ENCODE measurements around the gene LPAR6.

LPAR6 gene

GRCh38 chr13:48383384-48383783, 29.5 kb downstream of the LPAR6 start:
- TF ChIP-seq, protein P1, sequence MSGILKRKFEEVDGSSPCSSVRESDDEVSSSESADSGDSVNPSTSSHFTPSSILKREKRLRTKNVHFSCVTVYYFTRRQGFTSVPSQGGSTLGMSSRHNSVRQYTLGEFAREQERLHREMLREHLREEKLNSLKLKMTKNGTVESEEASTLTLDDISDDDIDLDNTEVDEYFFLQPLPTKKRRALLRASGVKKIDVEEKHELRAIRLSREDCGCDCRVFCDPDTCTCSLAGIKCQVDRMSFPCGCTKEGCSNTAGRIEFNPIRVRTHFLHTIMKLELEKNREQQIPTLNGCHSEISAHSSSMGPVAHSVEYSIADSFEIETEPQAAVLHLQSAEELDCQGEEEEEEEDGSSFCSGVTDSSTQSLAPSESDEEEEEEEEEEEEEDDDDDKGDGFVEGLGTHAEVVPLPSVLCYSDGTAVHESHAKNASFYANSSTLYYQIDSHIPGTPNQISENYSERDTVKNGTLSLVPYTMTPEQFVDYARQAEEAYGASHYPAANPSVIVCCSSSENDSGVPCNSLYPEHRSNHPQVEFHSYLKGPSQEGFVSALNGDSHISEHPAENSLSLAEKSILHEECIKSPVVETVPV (CRISPR knock-in tag; IDR thresholded peaks at IDR 0.05) = no peak
- TF ChIP-seq RARB (CRISPR knock-in tag; IDR thresholded peaks at IDR 0.05) = no peak
- TF ChIP-seq SNAI2 (CRISPR knock-in tag; IDR thresholded peaks at IDR 0.05) = no peak
- no peak for TF ChIP-seq ZC3H10 (CRISPR knock-in tag; IDR thresholded peaks at IDR 0.05)
- no peak for TF ChIP-seq GLIS3 (CRISPR knock-in tag; IDR thresholded peaks at IDR 0.05)
- TF ChIP-seq, protein P2, sequence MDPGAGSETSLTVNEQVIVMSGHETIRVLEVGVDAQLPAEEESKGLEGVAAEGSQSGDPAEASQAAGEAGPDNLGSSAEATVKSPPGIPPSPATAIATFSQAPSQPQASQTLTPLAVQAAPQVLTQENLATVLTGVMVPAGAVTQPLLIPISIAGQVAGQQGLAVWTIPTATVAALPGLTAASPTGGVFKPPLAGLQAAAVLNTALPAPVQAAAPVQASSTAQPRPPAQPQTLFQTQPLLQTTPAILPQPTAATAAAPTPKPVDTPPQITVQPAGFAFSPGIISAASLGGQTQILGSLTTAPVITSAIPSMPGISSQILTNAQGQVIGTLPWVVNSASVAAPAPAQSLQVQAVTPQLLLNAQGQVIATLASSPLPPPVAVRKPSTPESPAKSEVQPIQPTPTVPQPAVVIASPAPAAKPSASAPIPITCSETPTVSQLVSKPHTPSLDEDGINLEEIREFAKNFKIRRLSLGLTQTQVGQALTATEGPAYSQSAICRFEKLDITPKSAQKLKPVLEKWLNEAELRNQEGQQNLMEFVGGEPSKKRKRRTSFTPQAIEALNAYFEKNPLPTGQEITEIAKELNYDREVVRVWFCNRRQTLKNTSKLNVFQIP (CRISPR knock-in tag; IDR thresholded peaks at IDR 0.05; ENCODE audit: borderline replicate concordance, low read depth) = no peak
- TF ChIP-seq ZNF70 (CRISPR knock-in tag; IDR thresholded peaks at IDR 0.05) = no peak
- TF ChIP-seq ZFP30 (CRISPR knock-in tag; IDR thresholded peaks at IDR 0.05) = no peak
- no peak for TF ChIP-seq TCF4 (CRISPR knock-in tag; IDR thresholded peaks at IDR 0.05; ENCODE audit: borderline replicate concordance)
- no peak for TF ChIP-seq OSR1 (CRISPR knock-in tag; IDR thresholded peaks at IDR 0.05)
- TF ChIP-seq, protein P3, sequence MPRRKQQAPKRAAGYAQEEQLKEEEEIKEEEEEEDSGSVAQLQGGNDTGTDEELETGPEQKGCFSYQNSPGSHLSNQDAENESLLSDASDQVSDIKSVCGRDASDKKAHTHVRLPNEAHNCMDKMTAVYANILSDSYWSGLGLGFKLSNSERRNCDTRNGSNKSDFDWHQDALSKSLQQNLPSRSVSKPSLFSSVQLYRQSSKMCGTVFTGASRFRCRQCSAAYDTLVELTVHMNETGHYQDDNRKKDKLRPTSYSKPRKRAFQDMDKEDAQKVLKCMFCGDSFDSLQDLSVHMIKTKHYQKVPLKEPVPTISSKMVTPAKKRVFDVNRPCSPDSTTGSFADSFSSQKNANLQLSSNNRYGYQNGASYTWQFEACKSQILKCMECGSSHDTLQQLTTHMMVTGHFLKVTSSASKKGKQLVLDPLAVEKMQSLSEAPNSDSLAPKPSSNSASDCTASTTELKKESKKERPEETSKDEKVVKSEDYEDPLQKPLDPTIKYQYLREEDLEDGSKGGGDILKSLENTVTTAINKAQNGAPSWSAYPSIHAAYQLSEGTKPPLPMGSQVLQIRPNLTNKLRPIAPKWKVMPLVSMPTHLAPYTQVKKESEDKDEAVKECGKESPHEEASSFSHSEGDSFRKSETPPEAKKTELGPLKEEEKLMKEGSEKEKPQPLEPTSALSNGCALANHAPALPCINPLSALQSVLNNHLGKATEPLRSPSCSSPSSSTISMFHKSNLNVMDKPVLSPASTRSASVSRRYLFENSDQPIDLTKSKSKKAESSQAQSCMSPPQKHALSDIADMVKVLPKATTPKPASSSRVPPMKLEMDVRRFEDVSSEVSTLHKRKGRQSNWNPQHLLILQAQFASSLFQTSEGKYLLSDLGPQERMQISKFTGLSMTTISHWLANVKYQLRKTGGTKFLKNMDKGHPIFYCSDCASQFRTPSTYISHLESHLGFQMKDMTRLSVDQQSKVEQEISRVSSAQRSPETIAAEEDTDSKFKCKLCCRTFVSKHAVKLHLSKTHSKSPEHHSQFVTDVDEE (CRISPR knock-in tag; IDR thresholded peaks at IDR 0.05) = no peak
- no peak for TF ChIP-seq ZFP3 (CRISPR knock-in tag; IDR thresholded peaks at IDR 0.05)
- no peak for TF ChIP-seq ZNF565 (CRISPR knock-in tag; conservative IDR thresholded peaks at IDR 0.05; ENCODE audit: low read depth)
- TF ChIP-seq TOX (CRISPR knock-in tag; IDR thresholded peaks at IDR 0.05; ENCODE audit: borderline replicate concordance) = no peak
- no peak for TF ChIP-seq ARNTL (CRISPR knock-in tag; IDR thresholded peaks at IDR 0.05; ENCODE audit: borderline replicate concordance, low read depth)
- no peak for TF ChIP-seq PPARA (CRISPR knock-in tag; IDR thresholded peaks at IDR 0.05; ENCODE audit: borderline replicate concordance)
- no peak for TF ChIP-seq ZNF8 (CRISPR knock-in tag; IDR thresholded peaks at IDR 0.05)
- TF ChIP-seq PATZ1 (CRISPR knock-in tag; IDR thresholded peaks at IDR 0.05; ENCODE audit: borderline replicate concordance) = no peak
- TF ChIP-seq CREB5 (CRISPR knock-in tag; IDR thresholded peaks at IDR 0.05; ENCODE audit: low read depth) = no peak
- no peak for ATAC-seq

DNA sequence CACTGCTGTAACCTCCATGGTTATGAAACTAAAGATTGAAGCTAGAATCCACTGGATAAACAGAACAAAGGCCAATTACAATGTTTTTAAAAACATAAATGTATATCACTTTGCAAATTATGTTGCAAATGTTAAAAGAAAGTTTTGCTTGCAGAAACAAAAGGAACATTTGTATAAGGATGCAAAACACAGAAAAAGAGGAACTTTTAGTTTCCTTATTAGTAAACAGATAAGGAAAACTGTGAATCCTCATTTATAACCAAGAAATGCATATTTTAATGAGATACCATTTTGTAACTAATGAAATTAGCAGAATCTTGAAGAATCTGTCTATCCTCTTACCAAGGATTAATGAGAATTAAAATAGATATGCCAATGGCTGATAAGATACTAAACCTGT, 32.3 kb downstream of the LPAR6 start:
- TF ChIP-seq TOX (CRISPR knock-in tag; IDR thresholded peaks at IDR 0.05; ENCODE audit: borderline replicate concordance) (no peak), ZNF8 (CRISPR knock-in tag; IDR thresholded peaks at IDR 0.05) (no peak), ARNTL (CRISPR knock-in tag; IDR thresholded peaks at IDR 0.05; ENCODE audit: borderline replicate concordance, low read depth) (no peak), ISL1 (CRISPR knock-in tag; IDR thresholded peaks at IDR 0.05) (no peak), OSR1 (CRISPR knock-in tag; IDR thresholded peaks at IDR 0.05) (no peak), ZC3H10 (CRISPR knock-in tag; IDR thresholded peaks at IDR 0.05) (no peak), RARB (CRISPR knock-in tag; IDR thresholded peaks at IDR 0.05) (no peak), ZFP30 (CRISPR knock-in tag; IDR thresholded peaks at IDR 0.05) (no peak), ESRRG (CRISPR knock-in tag; IDR thresholded peaks at IDR 0.05) (no peak), GLIS3 (CRISPR knock-in tag; IDR thresholded peaks at IDR 0.05) (no peak), BACH2 (CRISPR knock-in tag; IDR thresholded peaks at IDR 0.05; ENCODE audit: borderline replicate concordance) (no peak), CREB5 (CRISPR knock-in tag; IDR thresholded peaks at IDR 0.05; ENCODE audit: low read depth) (no peak), SNAI2 (CRISPR knock-in tag; IDR thresholded peaks at IDR 0.05) (no peak), ZNF565 (CRISPR knock-in tag; conservative IDR thresholded peaks at IDR 0.05; ENCODE audit: low read depth) (no peak), PPARA (CRISPR knock-in tag; IDR thresholded peaks at IDR 0.05; ENCODE audit: borderline replicate concordance) (no peak), ZNF70 (CRISPR knock-in tag; IDR thresholded peaks at IDR 0.05) (no peak)
- TF ChIP-seq, protein P2 (CRISPR knock-in tag; IDR thresholded peaks at IDR 0.05; ENCODE audit: borderline replicate concordance, low read depth) = no peak
- TF ChIP-seq, protein P3 (CRISPR knock-in tag; IDR thresholded peaks at IDR 0.05) = no peak
- no peak for ATAC-seq
